SH-SY5Y (cell line): ENCODE data around the gene AANAT.

ENCODE experiments used
- GATA2 ChIP-seq: IDR thresholded peaks from 2 replicates; pipeline ENCODE4 v1.6.1; 2011; ENCODE audit warnings: mild to moderate bottlenecking, low read depth, low read length
- GATA3 ChIP-seq: IDR thresholded peaks from 2 replicates; pipeline ENCODE4 v1.6.1; 2011; ENCODE audit warnings: low read depth, mild to moderate bottlenecking, low read length, moderate library complexity

Gene AANAT

DNA sequence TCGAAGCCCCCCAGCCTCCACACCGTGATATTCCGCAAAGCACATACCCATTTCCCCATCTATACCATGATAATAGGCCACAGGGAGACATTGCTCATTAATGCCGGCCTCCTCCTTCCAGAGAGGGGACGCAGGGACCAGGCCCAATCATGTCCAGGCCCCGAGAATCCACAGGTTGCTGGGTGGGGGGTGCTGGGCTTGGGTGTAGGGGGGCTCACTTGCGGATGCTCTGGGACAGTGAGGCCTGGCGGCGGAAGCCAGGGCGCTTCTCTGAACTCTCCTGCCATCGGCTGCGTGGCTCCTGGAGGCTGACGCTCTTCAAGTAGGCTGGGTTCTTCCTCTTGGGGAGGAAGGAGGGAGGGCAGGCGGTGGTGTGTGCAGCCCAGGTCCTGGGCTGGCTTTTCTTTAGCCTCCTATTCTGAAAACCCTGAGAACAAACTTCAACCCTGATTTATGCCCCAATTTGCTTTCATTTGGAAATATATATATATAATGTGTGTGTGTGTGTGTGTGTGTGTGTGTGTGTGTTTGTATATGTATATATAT lies 12.2 kb downstream of the AANAT start:
- TF ChIP-seq GATA2 (no peak), GATA3 (no peak)

DNA sequence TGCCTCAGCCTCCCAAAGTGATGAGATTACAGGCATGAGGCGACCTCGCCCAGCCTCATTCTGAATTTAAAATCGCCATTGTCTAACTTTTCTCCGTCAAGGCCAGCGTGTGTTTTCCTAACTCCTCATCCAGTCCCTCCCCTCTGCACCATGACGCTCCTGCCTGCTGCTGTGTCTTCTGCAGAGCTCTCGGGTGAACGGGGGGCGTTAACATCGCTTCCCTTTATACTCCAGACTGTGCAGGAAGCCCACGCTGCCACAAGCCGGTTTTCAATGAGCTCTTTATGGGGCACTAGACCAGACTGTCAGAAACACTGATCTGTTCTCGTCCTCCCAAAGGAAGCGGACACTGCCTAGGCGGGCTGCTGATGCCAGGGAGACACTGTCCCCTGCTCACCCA lies 13.2 kb downstream of the AANAT start:
- TF ChIP-seq GATA2 (no peak), GATA3 (no peak)

DNA sequence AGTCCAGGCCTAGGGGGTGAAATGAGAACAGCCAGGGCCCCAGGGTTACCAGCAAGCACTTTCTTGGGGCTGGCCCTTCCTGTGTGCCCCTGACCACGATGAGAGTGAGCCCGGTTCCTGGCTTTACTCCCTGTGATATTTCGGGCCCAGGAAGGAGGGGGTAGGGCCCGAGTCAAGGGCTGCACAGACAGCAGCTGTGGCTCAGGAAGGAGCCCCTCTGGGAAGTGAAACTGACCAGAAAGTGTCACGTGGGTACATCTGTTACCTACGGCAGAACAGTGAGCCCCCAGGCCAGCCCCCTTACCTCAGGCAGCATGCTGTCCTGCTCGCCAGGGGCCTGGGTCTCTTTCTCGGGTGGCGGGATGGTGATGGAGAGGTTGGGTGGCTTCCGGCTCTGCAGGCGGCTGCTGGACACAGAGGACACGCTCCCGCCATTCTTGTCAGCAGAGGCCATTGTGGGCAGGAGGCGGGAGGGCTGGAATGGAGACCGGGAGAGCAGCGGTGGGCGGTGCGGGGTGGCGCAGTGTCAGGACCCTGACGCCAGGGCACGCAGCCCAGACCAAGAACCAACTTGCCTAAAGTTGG lies 13.8 kb downstream of the AANAT start:
- no peak for TF ChIP-seq GATA3
- TF ChIP-seq GATA2: no peak

DNA sequence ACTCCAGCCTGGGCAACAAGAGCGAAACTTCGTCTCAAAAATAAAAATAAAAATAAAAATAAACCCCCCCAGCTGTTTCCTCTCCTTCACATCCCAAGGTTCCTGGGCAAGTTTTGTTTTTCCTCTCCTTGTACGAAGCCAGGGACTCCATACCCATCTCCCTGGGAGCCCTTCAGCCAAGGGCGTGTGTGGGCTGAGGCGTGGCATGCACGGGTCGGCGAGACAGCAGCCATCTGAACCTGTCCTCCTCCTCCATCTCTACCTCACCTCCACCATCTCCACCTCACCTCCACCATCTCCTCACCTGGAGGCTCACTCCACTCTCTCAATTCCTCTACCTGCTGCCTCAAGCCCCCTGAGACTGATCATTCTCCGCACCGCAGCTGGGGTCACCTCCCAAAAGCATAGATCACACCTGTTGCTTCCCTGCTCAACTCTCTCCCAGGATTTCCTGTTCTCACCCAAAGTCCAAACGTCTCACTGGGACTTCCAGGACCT lies 16.9 kb downstream of the AANAT start:
- no peak for TF ChIP-seq GATA3
- no peak for TF ChIP-seq GATA2

DNA sequence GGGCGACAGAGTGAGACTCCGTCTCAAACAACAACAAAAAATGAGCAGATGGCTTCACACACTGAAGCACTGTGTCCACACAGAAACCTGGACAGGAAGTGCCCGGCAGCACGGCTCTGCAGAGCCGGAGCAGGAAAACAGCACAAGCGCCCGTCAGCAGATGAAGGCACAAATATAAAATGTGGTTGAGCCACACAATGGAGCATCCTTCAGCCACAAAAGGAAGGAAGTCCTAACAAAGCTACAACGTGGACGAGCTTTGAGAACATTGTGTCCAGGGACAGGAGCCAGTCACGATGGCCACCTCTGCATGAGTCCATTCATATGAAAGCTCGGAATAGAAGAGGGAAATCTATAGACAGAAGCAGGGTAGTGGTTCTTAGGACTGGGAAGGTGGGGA lies 18.2 kb downstream of the AANAT start:
- no peak for TF ChIP-seq GATA2
- TF ChIP-seq GATA3: no peak

DNA sequence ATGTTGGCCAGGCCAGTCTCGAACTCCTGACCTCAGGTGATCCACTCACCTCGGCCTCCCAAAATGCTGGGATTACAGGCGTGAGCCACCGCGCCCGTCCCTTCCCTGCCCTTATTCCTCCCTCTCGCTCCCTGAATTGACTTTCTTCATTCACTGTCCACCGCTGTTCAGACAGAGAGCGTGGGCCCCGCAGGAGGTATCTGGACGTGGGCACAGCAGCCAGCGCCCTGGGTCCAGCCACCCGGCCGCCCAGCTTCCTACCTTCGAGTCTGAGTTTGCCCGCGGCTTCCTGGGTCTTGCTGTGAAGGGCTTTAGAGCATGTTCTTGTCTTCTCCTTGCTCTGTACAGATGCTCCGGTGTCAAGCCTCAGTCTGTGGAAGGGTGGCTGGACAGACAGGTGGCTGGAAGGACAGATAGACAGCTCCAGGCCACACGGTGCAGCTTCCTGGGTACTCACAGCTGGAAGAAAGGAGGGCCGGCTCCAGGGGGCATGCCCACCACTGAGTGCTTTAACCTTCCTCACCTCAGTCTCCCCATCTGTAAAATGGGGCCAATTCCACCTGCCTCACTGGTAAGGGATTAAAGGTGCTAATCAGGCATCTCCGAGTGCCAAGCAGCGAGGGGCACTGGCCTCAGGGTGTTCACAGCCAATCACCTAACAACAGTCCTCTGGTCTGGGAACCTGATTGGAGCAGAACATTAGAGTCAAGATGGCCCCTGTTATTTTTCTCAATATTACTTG lies 20.2 kb downstream of the AANAT start:
- no peak for TF ChIP-seq GATA2
- no peak for TF ChIP-seq GATA3

DNA sequence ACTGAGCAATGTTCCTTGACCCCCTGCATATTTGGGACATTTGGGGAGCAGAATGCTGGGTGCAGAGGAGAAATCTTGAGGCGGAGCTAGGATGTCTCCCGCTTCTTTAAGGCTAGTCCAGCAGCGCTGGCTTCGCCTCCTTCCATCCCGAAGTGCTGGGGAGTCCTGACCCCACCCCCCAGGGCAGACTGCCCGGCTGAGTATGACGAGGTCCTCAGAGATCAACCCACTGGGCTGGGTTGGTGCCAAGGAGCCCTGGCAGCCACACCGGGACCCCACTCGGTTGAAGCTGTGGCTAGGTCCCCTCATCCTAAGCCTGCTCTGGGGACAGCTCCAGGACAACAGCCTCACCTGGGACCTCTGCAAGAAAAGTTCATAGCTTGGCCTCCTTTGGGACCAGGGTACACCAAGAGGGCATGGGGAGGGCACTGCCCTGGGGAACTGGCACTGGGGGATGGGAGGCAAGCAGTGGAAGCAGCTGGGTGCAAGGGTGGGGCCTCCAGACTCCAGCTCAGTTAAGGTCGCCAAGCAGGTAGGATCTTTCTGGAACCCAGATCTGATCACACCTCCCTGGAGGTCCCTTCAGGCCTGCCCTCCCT lies 22.8 kb downstream of the AANAT start:
- TF ChIP-seq GATA3: no peak
- no peak for TF ChIP-seq GATA2

DNA sequence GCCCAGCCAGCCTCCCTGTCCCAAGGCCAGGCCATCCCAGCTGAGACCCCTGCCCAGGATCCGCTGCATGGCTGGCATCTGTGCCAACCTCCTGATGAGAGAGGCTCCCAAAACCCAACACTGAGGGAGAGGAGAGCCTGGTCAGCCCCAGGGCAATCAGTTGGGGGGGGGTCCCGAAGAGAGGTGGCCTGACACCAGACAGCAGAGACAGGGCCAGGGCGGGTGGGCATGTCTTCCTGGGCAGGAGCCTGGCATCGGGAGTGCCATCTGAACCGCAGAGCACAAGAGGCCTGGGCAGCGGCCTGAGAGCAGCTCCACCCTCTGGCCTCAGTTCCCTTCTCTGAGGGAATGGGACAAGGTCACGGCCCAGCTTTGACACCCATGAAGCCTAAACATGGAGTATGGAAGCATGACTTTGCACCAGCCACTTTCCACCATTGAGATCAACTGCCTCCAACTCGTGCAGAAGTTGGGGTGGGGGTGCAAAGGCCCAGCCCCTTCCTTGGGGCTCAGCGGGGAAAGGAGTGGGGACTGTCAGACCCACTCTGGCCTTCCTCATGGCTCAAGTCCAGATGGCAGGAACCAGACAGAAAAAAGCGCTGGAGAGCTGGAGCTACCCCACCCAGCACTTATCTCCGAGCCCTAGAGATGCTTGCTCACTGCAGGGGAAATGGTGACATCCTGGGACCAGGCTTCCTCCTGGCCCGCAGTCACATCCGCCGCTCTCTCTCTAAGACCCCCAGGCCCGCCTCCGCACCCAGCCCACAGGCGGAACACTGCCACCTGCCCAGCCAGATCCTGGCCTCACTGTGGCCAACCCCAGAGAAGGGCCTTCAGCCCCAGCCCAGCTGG lies 24.1 kb downstream of the AANAT start:
- no peak for TF ChIP-seq GATA3
- TF ChIP-seq GATA2: no peak

DNA sequence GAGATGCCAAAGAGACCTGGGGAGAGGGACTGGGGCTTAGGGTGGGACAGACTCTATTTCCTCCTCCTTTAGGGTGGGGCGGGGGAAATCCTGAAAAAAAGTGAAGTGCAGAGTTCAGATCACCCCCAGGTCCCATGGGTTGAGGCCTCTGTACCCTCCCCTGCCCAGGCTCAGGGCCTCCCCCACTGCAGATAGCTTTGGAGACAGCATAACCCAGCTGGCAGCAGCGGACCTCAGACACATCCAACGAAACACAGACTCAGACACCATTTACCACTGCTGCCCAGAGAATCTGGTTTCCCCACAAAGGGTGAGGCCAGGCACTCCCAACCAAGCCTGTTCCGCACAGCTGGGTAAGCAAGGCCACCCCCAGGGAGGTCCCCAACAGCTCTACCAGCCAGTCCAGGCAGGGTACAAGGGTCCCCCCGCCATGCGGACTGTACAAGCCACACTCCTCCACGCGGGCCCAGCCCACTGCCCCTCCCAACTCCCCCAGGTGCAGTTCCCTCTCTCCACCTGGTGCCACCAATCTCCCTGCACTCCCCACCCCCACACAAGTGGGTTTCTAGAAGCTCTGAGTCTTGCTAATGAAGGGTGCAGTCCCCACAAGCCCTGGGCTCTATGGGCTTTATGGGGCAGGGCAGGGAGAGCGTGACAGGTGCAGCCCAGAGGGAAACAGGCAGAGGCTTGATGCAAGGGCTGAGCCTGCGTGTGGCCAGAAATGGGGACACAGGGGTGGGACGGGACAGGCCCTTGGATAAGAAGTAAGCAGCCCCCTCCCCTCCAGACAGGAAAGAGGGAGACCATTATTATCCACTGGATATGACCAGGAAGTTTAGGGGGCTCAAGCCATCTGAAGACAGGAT lies 25.0 kb downstream of the AANAT start:
- TF ChIP-seq GATA3 (no peak), GATA2 (no peak)

DNA sequence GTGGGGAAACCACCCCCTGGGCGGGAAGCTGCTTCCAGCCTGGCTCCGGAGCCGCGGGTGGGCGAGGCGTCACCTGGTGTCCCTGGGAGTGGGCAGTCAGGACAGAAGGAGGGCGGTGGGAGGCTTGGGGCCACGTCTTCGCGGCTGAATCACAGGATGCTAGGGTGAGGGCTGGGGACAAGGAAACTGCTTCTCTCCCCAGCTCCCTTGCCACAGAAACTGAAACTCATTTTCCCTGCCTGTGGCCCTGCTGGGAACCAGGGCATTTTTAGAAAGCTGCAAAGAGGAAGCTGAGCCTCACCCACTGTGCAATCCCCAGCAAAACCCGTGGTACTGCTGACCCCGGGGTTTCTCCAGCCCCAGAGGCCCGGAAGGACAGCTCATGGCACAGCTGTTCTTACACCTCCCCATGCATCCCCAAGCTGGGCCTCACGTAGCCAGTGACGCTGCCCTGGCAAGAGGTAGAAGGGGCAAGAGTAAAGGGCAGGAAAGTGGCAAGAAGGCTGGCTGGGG lies 25.6 kb downstream of the AANAT start:
- TF ChIP-seq GATA2 (no peak), GATA3 (no peak)

DNA sequence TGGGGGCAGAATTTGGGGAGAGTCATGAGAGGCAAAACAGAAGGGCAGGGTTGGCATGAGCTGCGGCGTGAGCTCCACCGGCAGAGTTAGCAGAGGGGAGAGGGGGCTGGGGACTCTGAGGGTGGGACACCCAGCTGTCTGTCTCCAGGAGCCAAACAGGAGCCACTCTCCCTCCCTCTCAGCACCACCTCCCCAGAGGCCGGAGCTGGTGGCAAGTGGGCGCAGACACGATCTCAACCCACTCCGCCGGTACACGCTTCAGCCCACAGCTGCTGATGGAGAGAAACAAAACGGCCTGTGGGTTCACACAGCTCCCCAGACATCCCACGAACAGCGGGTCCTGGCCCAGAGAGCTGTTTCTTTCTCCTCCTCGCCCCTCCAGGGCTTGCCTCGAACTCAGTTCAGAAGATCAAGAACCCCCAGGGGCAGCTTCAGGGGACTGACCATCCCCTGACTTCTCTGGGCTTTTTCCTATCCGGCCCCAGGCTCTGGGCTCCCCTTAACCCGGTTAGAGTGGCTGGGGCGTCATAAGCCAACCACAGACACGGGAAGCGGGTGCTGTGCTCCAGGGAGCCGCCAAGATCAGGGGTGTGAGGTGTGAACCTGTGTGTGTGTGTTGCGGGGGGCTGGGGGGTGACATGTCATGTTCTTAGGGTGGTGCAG lies 26.2 kb downstream of the AANAT start:
- no peak for TF ChIP-seq GATA3
- no peak for TF ChIP-seq GATA2

DNA sequence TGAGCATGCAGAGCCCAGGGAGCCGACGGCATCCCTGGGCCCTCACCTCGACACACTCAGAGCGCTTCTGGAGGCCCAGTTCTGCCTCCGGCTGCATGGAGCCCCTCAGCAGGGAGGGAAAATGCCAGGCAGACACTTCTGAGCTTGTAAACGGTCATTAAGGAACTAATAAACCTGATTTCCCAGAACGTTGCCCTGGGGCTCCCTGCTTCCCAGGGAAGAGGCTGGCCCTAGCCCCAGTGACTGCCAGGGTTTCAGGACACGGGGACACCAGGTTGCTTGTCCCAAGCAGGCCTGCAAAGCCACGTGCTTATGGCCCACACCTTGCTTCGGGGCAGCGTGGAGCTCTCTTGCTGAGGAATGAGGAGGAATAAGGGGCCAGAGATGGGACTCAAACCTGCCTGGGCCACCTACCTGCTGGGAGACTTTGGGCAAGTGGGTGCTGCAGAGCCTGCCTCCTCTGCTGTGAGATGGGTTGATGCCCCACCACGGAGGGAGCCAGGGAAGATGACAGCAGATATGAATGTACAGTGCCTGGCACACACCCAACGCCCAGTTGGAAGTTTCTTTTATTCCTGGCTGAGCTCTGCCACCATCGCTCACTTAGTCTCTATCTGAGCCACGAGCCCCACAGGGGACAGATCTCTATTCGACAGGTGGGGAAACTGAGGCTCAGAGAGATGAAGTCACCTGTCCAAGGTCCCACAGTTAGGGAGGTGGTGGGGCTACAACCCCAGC lies 28.4 kb downstream of the AANAT start:
- TF ChIP-seq GATA3: no peak
- TF ChIP-seq GATA2: peak; percentile 45; the same call in 1 of the 2 replicates

DNA sequence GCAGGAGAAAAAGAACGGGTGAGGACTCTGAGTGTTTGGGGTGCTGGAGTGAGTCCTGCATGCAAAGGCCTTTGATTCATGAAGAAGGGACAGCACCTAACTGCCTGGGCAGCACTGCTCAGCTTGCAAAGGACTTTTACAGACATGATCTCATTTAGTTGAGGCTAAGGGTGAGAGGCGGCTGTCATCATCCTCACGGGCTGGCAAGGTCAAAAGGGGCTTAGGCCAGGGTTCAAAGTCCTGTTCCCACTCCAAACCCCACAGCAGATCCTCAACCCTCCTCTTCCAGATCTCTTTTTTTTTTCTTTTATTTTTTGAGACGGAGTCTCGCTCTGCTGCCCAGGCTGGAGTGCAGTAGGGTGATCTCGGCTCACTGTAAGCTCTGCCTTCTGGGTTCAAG lies 29.1 kb downstream of the AANAT start:
- TF ChIP-seq GATA2 (no peak), GATA3 (no peak)
